Measurements from ENCODE around the gene LCP2. TPM values are rescaled to one million over a fixed set of nuclear protein-coding genes. Genes with fewer than 3 reads are reported as not detected.

The LCP2 gene
- total RNA-seq, 1 experiment from 2014 or later, result 0.36 TPM

DNA sequence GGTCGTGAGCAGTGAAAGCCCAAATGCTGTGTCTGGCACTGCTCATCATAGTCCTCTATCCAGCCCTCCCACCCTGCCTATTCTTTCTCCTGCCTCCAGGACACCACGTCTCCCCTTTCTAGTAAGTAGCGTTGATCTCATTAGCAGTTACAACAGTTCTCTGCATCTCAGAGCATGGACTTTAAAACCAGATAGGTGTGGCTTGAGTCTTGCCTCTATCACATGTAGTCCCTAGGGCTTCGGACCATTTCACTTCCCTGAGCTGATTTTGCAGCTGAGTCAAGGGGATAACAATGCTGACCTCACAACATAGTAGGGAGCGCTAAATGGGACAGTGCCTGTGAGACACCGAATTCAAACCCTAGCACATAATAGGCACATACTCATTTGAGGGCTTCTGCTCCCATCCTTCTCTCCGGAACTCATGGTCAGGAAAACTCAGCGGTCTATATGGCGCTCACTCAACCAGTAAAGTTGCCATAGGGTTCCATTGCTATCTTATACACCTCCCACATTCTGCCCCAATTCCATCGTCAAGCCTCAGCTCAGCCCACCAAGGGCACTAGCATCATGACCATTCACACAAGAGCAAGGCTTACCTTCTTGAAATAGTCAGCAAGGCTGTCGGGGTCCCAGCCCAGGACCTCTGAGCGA is 515 bp downstream of the LCP2 start:
- no TSS peak for BruUV-seq (replicated peaks)
- in situ Hi-C loops (cut with HindIII; ENCODE audit: low pct_unique_long_range_greater_than_20kb, low sequenced_read_pairs), result no loop called here
- Histone ChIP-seq H3K36me3 (ENCODE audit: control insufficient read depth, insufficient read depth, low read length) (no peaks in the 10 kb centered on the region), H3K9me3 (ENCODE audit: control insufficient read depth, insufficient read depth, low read depth, low read length) (no peaks in the 10 kb centered on the region), H3K4me1 (ENCODE audit: control insufficient read depth, insufficient read depth, low read length) (no peaks in the 10 kb centered on the region), H3K4me3 (ENCODE audit: low read depth in 2 of 2, low read length in 2 of 2) (no peak overlapping the region), H3K27ac (ENCODE audit: low read length) (no peak overlapping the region), H3K27me3 (ENCODE audit: control insufficient read depth, insufficient read depth, low read length) (peaks cover 12% of the 10 kb centered on the region)
- TF ChIP-seq, protein P1, sequence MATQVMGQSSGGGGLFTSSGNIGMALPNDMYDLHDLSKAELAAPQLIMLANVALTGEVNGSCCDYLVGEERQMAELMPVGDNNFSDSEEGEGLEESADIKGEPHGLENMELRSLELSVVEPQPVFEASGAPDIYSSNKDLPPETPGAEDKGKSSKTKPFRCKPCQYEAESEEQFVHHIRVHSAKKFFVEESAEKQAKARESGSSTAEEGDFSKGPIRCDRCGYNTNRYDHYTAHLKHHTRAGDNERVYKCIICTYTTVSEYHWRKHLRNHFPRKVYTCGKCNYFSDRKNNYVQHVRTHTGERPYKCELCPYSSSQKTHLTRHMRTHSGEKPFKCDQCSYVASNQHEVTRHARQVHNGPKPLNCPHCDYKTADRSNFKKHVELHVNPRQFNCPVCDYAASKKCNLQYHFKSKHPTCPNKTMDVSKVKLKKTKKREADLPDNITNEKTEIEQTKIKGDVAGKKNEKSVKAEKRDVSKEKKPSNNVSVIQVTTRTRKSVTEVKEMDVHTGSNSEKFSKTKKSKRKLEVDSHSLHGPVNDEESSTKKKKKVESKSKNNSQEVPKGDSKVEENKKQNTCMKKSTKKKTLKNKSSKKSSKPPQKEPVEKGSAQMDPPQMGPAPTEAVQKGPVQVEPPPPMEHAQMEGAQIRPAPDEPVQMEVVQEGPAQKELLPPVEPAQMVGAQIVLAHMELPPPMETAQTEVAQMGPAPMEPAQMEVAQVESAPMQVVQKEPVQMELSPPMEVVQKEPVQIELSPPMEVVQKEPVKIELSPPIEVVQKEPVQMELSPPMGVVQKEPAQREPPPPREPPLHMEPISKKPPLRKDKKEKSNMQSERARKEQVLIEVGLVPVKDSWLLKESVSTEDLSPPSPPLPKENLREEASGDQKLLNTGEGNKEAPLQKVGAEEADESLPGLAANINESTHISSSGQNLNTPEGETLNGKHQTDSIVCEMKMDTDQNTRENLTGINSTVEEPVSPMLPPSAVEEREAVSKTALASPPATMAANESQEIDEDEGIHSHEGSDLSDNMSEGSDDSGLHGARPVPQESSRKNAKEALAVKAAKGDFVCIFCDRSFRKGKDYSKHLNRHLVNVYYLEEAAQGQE (IDR thresholded peaks at IDR 0.05; ENCODE audit: insufficient read depth in 1 of 2, low read depth in 2 of 2, low read length in 1 of 2), result no peak
- no peak for TF ChIP-seq SIN3A (IDR thresholded peaks at IDR 0.05; ENCODE audit: borderline replicate concordance, insufficient read depth, low read depth, low read length)
- no peak for TF ChIP-seq TCF7L2 (IDR thresholded peaks at IDR 0.05; ENCODE audit: low read depth, low read length)
- no peak for TF ChIP-seq POLR2AphosphoS5 (IDR thresholded peaks at IDR 0.05; ENCODE audit: low read depth, low read length)
- TF ChIP-seq, protein P2, sequence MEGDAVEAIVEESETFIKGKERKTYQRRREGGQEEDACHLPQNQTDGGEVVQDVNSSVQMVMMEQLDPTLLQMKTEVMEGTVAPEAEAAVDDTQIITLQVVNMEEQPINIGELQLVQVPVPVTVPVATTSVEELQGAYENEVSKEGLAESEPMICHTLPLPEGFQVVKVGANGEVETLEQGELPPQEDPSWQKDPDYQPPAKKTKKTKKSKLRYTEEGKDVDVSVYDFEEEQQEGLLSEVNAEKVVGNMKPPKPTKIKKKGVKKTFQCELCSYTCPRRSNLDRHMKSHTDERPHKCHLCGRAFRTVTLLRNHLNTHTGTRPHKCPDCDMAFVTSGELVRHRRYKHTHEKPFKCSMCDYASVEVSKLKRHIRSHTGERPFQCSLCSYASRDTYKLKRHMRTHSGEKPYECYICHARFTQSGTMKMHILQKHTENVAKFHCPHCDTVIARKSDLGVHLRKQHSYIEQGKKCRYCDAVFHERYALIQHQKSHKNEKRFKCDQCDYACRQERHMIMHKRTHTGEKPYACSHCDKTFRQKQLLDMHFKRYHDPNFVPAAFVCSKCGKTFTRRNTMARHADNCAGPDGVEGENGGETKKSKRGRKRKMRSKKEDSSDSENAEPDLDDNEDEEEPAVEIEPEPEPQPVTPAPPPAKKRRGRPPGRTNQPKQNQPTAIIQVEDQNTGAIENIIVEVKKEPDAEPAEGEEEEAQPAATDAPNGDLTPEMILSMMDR (IDR thresholded peaks at IDR 0.05), result no peak
- DNase-seq (ENCODE audit: low read depth, low spot score) (no peak), ATAC-seq (no peak)
- POLR2A ChIA-PET, result no interaction called here
- CTCF ChIA-PET, result interaction anchor here (0.5 kb wide), 1 partner anchor 31 kb away, joined by 9 read pairs; no protein-coding TSS in a partner anchor
- intact Hi-C loops (cut with micrococcal nuclease; ENCODE audit: unreplicated experiment), result no loop called here

DNA sequence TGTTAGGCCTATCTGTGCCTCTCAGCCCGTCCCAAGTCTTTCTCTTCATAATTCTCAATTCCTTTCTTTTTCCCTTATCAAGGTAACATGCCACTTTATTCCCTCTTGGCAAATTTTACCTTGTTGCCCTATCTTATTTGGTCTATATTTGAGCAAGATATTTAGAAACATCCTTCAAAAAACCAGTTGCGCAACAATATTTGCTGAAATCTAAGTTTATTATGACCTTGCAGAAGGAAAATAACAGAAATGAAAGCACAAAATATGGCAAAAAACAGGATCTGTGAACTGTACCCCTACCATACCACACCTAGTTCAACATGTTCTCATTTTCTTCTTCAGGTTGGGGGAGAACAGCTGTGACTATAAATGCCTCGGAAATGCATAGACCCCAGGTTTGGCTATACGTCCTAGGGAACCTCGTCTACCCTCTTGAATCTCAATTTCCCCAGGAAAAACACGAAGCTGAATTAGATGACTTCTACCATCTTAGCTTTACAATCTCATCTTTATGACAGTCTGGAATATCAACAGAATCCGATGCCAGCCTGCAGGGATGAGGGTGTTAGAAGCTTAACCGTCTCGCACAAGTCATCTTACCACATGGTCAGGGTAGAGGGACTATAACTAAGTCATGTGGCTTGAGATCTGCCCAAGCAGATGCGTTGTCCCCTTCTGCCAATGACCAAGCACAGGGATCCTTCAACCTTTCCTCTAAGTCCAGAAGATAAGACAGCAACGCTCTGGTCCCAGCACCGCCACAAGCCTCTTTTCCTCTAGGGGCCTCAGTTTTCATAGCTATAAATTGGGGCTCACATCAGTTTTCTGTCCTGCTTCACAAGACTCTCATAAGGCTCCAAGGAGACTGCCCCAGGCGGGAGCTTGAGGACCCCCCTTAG is 1.3 kb downstream of the LCP2 start:
- H3K27ac ChIP-seq (ENCODE audit: low read length), result no peak overlapping the region
- H3K36me3 ChIP-seq (ENCODE audit: control insufficient read depth, insufficient read depth, low read length), result no peaks in the 10 kb centered on the region
- peaks cover 16% of the 10 kb centered on the region for H3K27me3 ChIP-seq (ENCODE audit: control insufficient read depth, insufficient read depth, low read length)
- BruUV-seq (replicated peaks), result no TSS peak
- H3K4me1 ChIP-seq (ENCODE audit: control insufficient read depth, insufficient read depth, low read length), result no peaks in the 10 kb centered on the region
- H3K9me3 ChIP-seq (ENCODE audit: control insufficient read depth, insufficient read depth, low read depth, low read length), result no peaks in the 10 kb centered on the region
- CTCF ChIA-PET, result no interaction called here
- TF ChIP-seq TCF7L2 (IDR thresholded peaks at IDR 0.05; ENCODE audit: low read depth, low read length) (no peak), POLR2AphosphoS5 (IDR thresholded peaks at IDR 0.05; ENCODE audit: low read depth, low read length) (no peak), SIN3A (IDR thresholded peaks at IDR 0.05; ENCODE audit: borderline replicate concordance, insufficient read depth, low read depth, low read length) (no peak)
- TF ChIP-seq, protein P1 (IDR thresholded peaks at IDR 0.05; ENCODE audit: insufficient read depth in 1 of 2, low read depth in 2 of 2, low read length in 1 of 2), result no peak
- TF ChIP-seq, protein P2 (IDR thresholded peaks at IDR 0.05), result no peak
- intact Hi-C loops (cut with micrococcal nuclease; ENCODE audit: unreplicated experiment), result no loop called here
- in situ Hi-C loops (cut with HindIII; ENCODE audit: low pct_unique_long_range_greater_than_20kb, low sequenced_read_pairs), result no loop called here
- H3K4me3 ChIP-seq (ENCODE audit: low read depth in 2 of 2, low read length in 2 of 2), result no peak overlapping the region
- DNase-seq (ENCODE audit: low read depth, low spot score) (no peak), ATAC-seq (no peak)
- POLR2A ChIA-PET, result no interaction called here

Measured in Panc1 (cell line).